Skeletal muscle satellite cell (primary cell): ENCODE results near the gene ESRRA.

Experiments
- H3K27me3 ChIP-seq: 2 replicates; pipeline ENCODE4 v1.7.0; 2013; ENCODE audit warnings: low read length; ENCODE audit not compliant: control insufficient read depth, insufficient read depth
- H3K36me3 ChIP-seq: 2 replicates; pipeline ENCODE4 v1.7.0; 2013; ENCODE audit warnings: mild to moderate bottlenecking, control low read depth, low read length; ENCODE audit not compliant: insufficient read depth
- H3K4me1 ChIP-seq: 2 replicates; pipeline ENCODE4 v1.7.0; 2013; ENCODE audit warnings: low read length; ENCODE audit not compliant: control insufficient read depth, insufficient read depth
- H3K4me2 ChIP-seq: 2 replicates; pipeline ENCODE4 v1.7.0; 2013; ENCODE audit warnings: mild to moderate bottlenecking, low read length
- H3K4me3 ChIP-seq: 2 replicates; pipeline ENCODE4 v1.7.0; 2013; ENCODE audit warnings: low read length
- H3K9ac ChIP-seq: 2 replicates; pipeline ENCODE4 v1.7.0; 2013; ENCODE audit warnings: mild to moderate bottlenecking, low read depth, low read length, moderate library complexity
- H3K9me3 ChIP-seq: replicated peaks from 2 replicates; pipeline ENCODE4 v1.7.0; 2013; ENCODE audit warnings: mild to moderate bottlenecking, control low read depth, low read length

ESRRA gene

GRCh38 chr11:64342869-64343745 lies 37.8 kb downstream of the ESRRA start:
- peak overlapping the region; percentile 46 for H3K4me3 ChIP-seq
- no peak overlapping the region for H3K9ac ChIP-seq
- no peaks in the 10 kb centered on the region for H3K9me3 ChIP-seq
- H3K36me3 ChIP-seq = no peaks in the 10 kb centered on the region
- H3K4me2 ChIP-seq = peak overlapping the region; percentile 91
- no peaks in the 10 kb centered on the region for H3K27me3 ChIP-seq
- peaks cover 6% of the 10 kb centered on the region for H3K4me1 ChIP-seq

GRCh38 chr11:64343767-64344559 lies 38.6 kb downstream of the ESRRA start:
- Histone ChIP-seq H3K27me3 (peaks cover 4% of the 10 kb centered on the region), H3K9ac (no peak overlapping the region), H3K4me1 (peaks cover 11% of the 10 kb centered on the region), H3K4me3 (no peak overlapping the region), H3K36me3 (no peaks in the 10 kb centered on the region), H3K9me3 (no peaks in the 10 kb centered on the region), H3K4me2 (no peak overlapping the region)

GRCh38 chr11:64344787-64345186 lies 39.5 kb downstream of the ESRRA start:
- H3K4me2 ChIP-seq = no peak overlapping the region
- H3K9me3 ChIP-seq = no peaks in the 10 kb centered on the region
- peaks cover 11% of the 10 kb centered on the region for H3K4me1 ChIP-seq
- H3K27me3 ChIP-seq = peaks cover 4% of the 10 kb centered on the region
- no peak overlapping the region for H3K4me3 ChIP-seq
- no peaks in the 10 kb centered on the region for H3K36me3 ChIP-seq
- no peak overlapping the region for H3K9ac ChIP-seq

- no peak overlapping the region for H3K4me3 ChIP-seq
- no peaks in the 10 kb centered on the region for H3K36me3 ChIP-seq
- H3K9me3 ChIP-seq = no peaks in the 10 kb centered on the region
- peaks cover 5% of the 10 kb centered on the region for H3K4me1 ChIP-seq
- no peak overlapping the region for H3K9ac ChIP-seq
- H3K4me2 ChIP-seq = no peak overlapping the region
- peaks cover 13% of the 10 kb centered on the region for H3K27me3 ChIP-seq
Measured at GRCh38 chr11:64347193-64347867, 42.0 kb downstream of the ESRRA start.

- Histone ChIP-seq H3K4me2 (no peak overlapping the region), H3K4me3 (no peak overlapping the region), H3K36me3 (no peaks in the 10 kb centered on the region), H3K27me3 (peaks cover 24% of the 10 kb centered on the region), H3K9me3 (no peaks in the 10 kb centered on the region), H3K4me1 (peaks cover 4% of the 10 kb centered on the region), H3K9ac (no peak overlapping the region)
Measured at GRCh38 chr11:64348383-64349024, 43.2 kb downstream of the ESRRA start.

- Histone ChIP-seq H3K9me3 (no peaks in the 10 kb centered on the region), H3K36me3 (no peaks in the 10 kb centered on the region), H3K4me2 (no peak overlapping the region), H3K9ac (no peak overlapping the region), H3K4me3 (no peak overlapping the region), H3K4me1 (peaks cover 4% of the 10 kb centered on the region), H3K27me3 (peaks cover 27% of the 10 kb centered on the region)
Measured at GRCh38 chr11:64349025-64349387, 43.7 kb downstream of the ESRRA start.

- no peaks in the 10 kb centered on the region for H3K9me3 ChIP-seq
- peaks cover 4% of the 10 kb centered on the region for H3K4me1 ChIP-seq
- no peak overlapping the region for H3K9ac ChIP-seq
- H3K36me3 ChIP-seq = no peaks in the 10 kb centered on the region
- H3K27me3 ChIP-seq = peaks cover 27% of the 10 kb centered on the region
- no peak overlapping the region for H3K4me2 ChIP-seq
- H3K4me3 ChIP-seq = no peak overlapping the region
Measured at GRCh38 chr11:64349404-64349803, 44.1 kb downstream of the ESRRA start.

GRCh38 chr11:64351136-64351631 lies 45.9 kb downstream of the ESRRA start:
- H3K4me2 ChIP-seq = no peak overlapping the region
- no peaks in the 10 kb centered on the region for H3K36me3 ChIP-seq
- H3K27me3 ChIP-seq = peaks cover 27% of the 10 kb centered on the region
- no peak overlapping the region for H3K9ac ChIP-seq
- H3K4me1 ChIP-seq = peaks cover 9% of the 10 kb centered on the region
- no peak overlapping the region for H3K4me3 ChIP-seq
- no peaks in the 10 kb centered on the region for H3K9me3 ChIP-seq

GRCh38 chr11:64352099-64352994 lies 47.0 kb downstream of the ESRRA start:
- H3K27me3 ChIP-seq = peaks cover 27% of the 10 kb centered on the region
- no peaks in the 10 kb centered on the region for H3K36me3 ChIP-seq
- H3K4me1 ChIP-seq = peaks cover 9% of the 10 kb centered on the region
- H3K9me3 ChIP-seq = no peaks in the 10 kb centered on the region
- no peak overlapping the region for H3K4me3 ChIP-seq
- H3K9ac ChIP-seq = no peak overlapping the region
- H3K4me2 ChIP-seq = no peak overlapping the region

GRCh38 chr11:64352995-64353714 lies 47.8 kb downstream of the ESRRA start:
- Histone ChIP-seq H3K9me3 (no peaks in the 10 kb centered on the region), H3K27me3 (peaks cover 27% of the 10 kb centered on the region), H3K4me1 (peaks cover 17% of the 10 kb centered on the region), H3K36me3 (no peaks in the 10 kb centered on the region), H3K4me2 (no peak overlapping the region), H3K9ac (no peak overlapping the region), H3K4me3 (no peak overlapping the region)
